PC-3 (cell line): ENCODE measurements around the gene STMP1.

Source experiments
- CTCF ChIP-seq: fragments of 300-600 bp; sonication (generic); conservative IDR thresholded peaks from 2 replicates; pipeline ENCODE4 v1.5.1; 2017; ENCODE audit warnings: antibody characterized with exemption, low read depth, mild to moderate bottlenecking, low read length
- EZH2 ChIP-seq: fragments of 300-600 bp; sonication (generic); IDR thresholded peaks from one replicate; pipeline ENCODE4 v1.6.1; 2017; ENCODE audit warnings: antibody characterized with exemption, mild to moderate bottlenecking, low read length; ENCODE audit not compliant: unreplicated experiment
- EZH2phosphoT487 ChIP-seq: fragments of 300-600 bp; sonication (generic); IDR thresholded peaks from 2 replicates; pipeline ENCODE4 v1.6.1; 2018; ENCODE audit warnings: mild to moderate bottlenecking, antibody characterized with exemption, low read length, borderline replicate concordance

GRCh38 chr7:135672560-135673359, 10.4 kb downstream of the STMP1 start:
- peak; percentile 90 for TF ChIP-seq CTCF
- no peak for TF ChIP-seq EZH2phosphoT487
- no peak for TF ChIP-seq EZH2
